CD14-positive monocyte (primary cell): Measurements from ENCODE around the gene NSD1. TPM values are rescaled to one million over a fixed set of nuclear protein-coding genes. Genes with fewer than 3 reads are reported as not detected.

Experiments
- DNase-seq, 3 donors: peaks; one replicate each; pipeline ENCODE4 v3.0.0-alpha.2; 2011 to 2022
- H2AFZ ChIP-seq: 2 replicates; pipeline ENCODE4 v1.6.0; 2012; ENCODE audit warnings: mild to moderate bottlenecking, low read depth, low read length, inconsistent platforms; ENCODE audit not compliant: insufficient read depth, poor library complexity, severe bottlenecking
- H3K27ac ChIP-seq, 2 donors: 1 replicate in 1 of 2; 2 replicates in 1 of 2; pipeline ENCODE4 v1.5.1; 2012 to 2013; ENCODE audit warnings: low read length in 2 of 2, control low read depth in 1 of 2, inconsistent platforms in 1 of 2, low read depth in 1 of 2, mild to moderate bottlenecking in 1 of 2
- H3K27me3 ChIP-seq, 2 donors: one replicate each; pipeline versions ENCODE4 v1.6.0 to v1.6.1; 2011 to 2013; ENCODE audit warnings: low read length in 2 of 2; ENCODE audit not compliant: control insufficient read depth in 2 of 2, insufficient read depth in 2 of 2
- H3K36me3 ChIP-seq, 2 donors: replicated peaks in 1 of 2; 1 replicate in 1 of 2; 2 replicates in 1 of 2; pipeline versions ENCODE4 v1.5.1 to v1.6.1; 2012 to 2013; ENCODE audit warnings: low read length in 2 of 2, control low read depth in 1 of 2, inconsistent platforms in 1 of 2, mild to moderate bottlenecking in 1 of 2; ENCODE audit not compliant: insufficient read depth in 2 of 2, control insufficient read depth in 1 of 2
- H3K4me1 ChIP-seq, 2 donors: 1 replicate in 1 of 2; 2 replicates in 1 of 2; pipeline versions ENCODE4 v1.5.1 to v1.6.1; 2012 to 2013; ENCODE audit warnings: low read length in 2 of 2, control low read depth in 1 of 2, inconsistent platforms in 1 of 2, mild to moderate bottlenecking in 1 of 2, moderate library complexity in 1 of 2; ENCODE audit not compliant: insufficient read depth in 2 of 2, control insufficient read depth in 1 of 2
- H3K4me2 ChIP-seq: replicated peaks from 2 replicates; pipeline ENCODE3; 2012; ENCODE audit warnings: low read length, moderate library complexity, mild to moderate bottlenecking; ENCODE audit not compliant: poor library complexity, severe bottlenecking; ENCODE audit errors: extremely low read depth
- H3K4me3 ChIP-seq, 3 experiments: fragments of 200-600 bp in 1 of 3; sonication (generic) in 1 of 3; replicated peaks in 1 of 3; 1 replicate in 2 of 3; 2 replicates in 1 of 3; pipeline ENCODE4 v1.5.1; 2011 to 2013; ENCODE audit warnings: low read length in 3 of 3, mild to moderate bottlenecking in 3 of 3, control low read depth in 2 of 3, low read depth in 2 of 3, inconsistent platforms in 1 of 3, moderate library complexity in 1 of 3
- H3K79me2 ChIP-seq: 2 replicates; pipeline ENCODE4 v1.6.0; 2012; ENCODE audit warnings: mild to moderate bottlenecking, control low read depth, inconsistent platforms, low read length, moderate library complexity; ENCODE audit not compliant: insufficient read depth
- H3K9ac ChIP-seq: 2 replicates; pipeline ENCODE4 v1.6.0; 2017; ENCODE audit warnings: low read length, mild to moderate bottlenecking; ENCODE audit not compliant: insufficient read depth, poor library complexity, severe bottlenecking
- H3K9me3 ChIP-seq, 2 donors: replicated peaks in 1 of 2; 1 replicate in 1 of 2; 2 replicates in 1 of 2; pipeline versions ENCODE4 v1.5.1 to v1.6.1; 2012 to 2013; ENCODE audit warnings: low read length in 2 of 2, control low read depth in 1 of 2; ENCODE audit not compliant: control insufficient read depth in 1 of 2, insufficient read depth in 1 of 2
- H4K20me1 ChIP-seq: 2 replicates; pipeline ENCODE4 v1.6.0; 2012; ENCODE audit warnings: mild to moderate bottlenecking, low read length, control low read depth, moderate library complexity; ENCODE audit not compliant: insufficient read depth
- H3K27ac Mint-ChIP-seq, 7 donors: one replicate each; pipeline ENCODE4 v1.8.0; 2020; ENCODE audit warnings: mild to moderate bottlenecking in 7 of 7, mixed read lengths in 7 of 7, moderate library complexity in 6 of 7, inconsistent platforms in 2 of 7
- H3K27me3 Mint-ChIP-seq, 3 donors: one replicate each; pipeline ENCODE4 v1.8.0; 2021 to 2022; ENCODE audit warnings: low read depth in 3 of 3, mild to moderate bottlenecking in 3 of 3, mixed read lengths in 3 of 3, moderate library complexity in 3 of 3, inconsistent platforms in 1 of 3
- H3K36me3 Mint-ChIP-seq, 2 donors: one replicate each; pipeline ENCODE4 v1.8.0; 2020; ENCODE audit warnings: mixed read lengths in 2 of 2, inconsistent platforms in 1 of 2, mild to moderate bottlenecking in 1 of 2
- H3K4me1 Mint-ChIP-seq: one replicate; pipeline ENCODE4 v1.8.0; 2020; ENCODE audit warnings: mild to moderate bottlenecking, mixed read lengths
- H3K4me3 Mint-ChIP-seq, 2 donors: one replicate each; pipeline ENCODE4 v1.8.0; 2020; ENCODE audit warnings: mild to moderate bottlenecking in 2 of 2, mixed read lengths in 2 of 2, moderate library complexity in 1 of 2
- H3K9me3 Mint-ChIP-seq, 7 donors: one replicate each; pipeline ENCODE4 v1.8.0; 2020 to 2022; ENCODE audit warnings: mixed read lengths in 7 of 7, mild to moderate bottlenecking in 6 of 7, moderate library complexity in 6 of 7, inconsistent platforms in 2 of 7
- CTCF ChIP-seq: fragments of 200-600 bp; IDR thresholded peaks from one replicate; pipeline ENCODE4 v1.8.0; 2022; ENCODE audit warnings: antibody characterized with exemption, mild to moderate bottlenecking
- WGBS: methylation state at CpG from one replicate; pipeline ENCODE4 v1.1.5; 2013; ENCODE audit warnings: missing lambda C conversion rate; ENCODE audit not compliant: insufficient coverage; 5-methylcytosine and 5-hydroxymethylcytosine counted together
- intact Hi-C, 2 donors: fragments of 100-400 bp; cut with micrococcal nuclease; formaldehyde crosslinking; loops; one replicate each; pipeline versions ENCODE4 v1.15.0 to v1.15.1; 2023
- polyA plus RNA-seq, 3 donors: library from polyadenylated mRNA; depleted of rRNA in 1 of 3; unstranded in 2 of 3; stranded (reverse) in 1 of 3; fragments of 300-500 nt in 2 of 3; fragments of >200 nt in 1 of 3; fragmentation: Illumina TruSeq in 2 of 3; gene quantifications; 1 replicate in 2 of 3; 2 replicates in 1 of 3; pipeline ENCODE4 v1.2.3, GENCODE V29; 2012 to 2021

NSD1 gene
- polyA plus RNA-seq, 3 donors, result 12.6 to 31.9 (median 19.0) TPM

GRCh38 chr5:177116631-177117373 is 16.8 kb upstream of the NSD1 start:
- WGBS, result 29% methylated on average over 49 of the region's 49 CpGs
- peak overlapping the region; percentile 78 for H2AFZ ChIP-seq

More at GRCh38 chr5:177116631-177117373, 16.8 kb upstream of the NSD1 start:
- no peak for TF ChIP-seq CTCF
- Histone ChIP-seq H4K20me1 (no peaks in the 10 kb centered on the region), H3K9me3 (no peaks in the 10 kb centered on the region), H3K27ac (no peak overlapping the region), H3K4me1 (peaks cover 27 to 28% of the 10 kb centered on the region in 2 donors), H3K79me2 (no peaks in the 10 kb centered on the region), H3K27me3 (no peaks in the 10 kb centered on the region), H3K4me2 (peak overlapping the region; percentile 49), H3K4me3 (peak overlapping the region in 1 of 3 experiments; percentile 35), H3K36me3 (no peaks in the 10 kb centered on the region), H3K9ac (peak overlapping the region; percentile 38)
- peak overlapping the region in 5 of 7 donors; percentile 41 to 82 (median 77) for H3K27ac Mint-ChIP-seq
- peaks cover 0 to 2% (median 0%) of the 10 kb centered on the region in 7 donors for H3K9me3 Mint-ChIP-seq
- H3K4me3 Mint-ChIP-seq, result peak overlapping the region; percentile 72 to 77
- H3K36me3 Mint-ChIP-seq, result no peaks in the 10 kb centered on the region
- H3K27me3 Mint-ChIP-seq, result peaks cover 0 to 5% (median 3%) of the 10 kb centered on the region in 3 donors
- DNase-seq, result peak; percentile 83 to 89 (median 87)
- peaks cover 28% of the 10 kb centered on the region for H3K4me1 Mint-ChIP-seq
- intact Hi-C loops, result loop anchor here in 1 of 2 donors (2.0 kb wide), 1 partner anchor 18 kb away; no protein-coding TSS in a partner anchor
